ENCODE results near the gene AXIN1.
"Not testable (repeated sequence)": the region's sequence is repeated elsewhere in the genome, so short reads cannot be mapped to it uniquely, and the experiment has no call there.

Gene AXIN1

DNA sequence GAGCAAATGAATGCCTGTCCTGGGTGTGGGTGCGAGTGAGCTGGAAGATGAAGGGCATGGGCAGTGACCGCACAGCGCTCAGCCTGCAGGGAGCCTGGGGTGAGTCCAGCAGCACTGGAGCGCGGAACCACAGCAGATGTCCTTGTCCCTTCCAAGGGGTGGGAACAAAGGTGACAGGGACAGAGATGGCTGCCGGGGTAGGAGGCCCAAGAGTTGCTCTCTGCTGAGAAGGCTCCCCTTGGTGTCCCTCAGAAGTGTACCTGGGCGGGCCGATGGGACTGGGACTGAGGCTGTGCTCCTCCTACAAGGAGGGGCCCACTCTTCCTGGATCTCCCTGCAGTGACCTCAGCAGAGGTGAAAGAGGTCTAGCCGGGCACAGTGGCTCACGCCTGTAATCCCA lies 36.8 kb upstream of the AXIN1 start:
- DNase-seq (ENCODE audit: low spot score), result no peak
- TF ChIP-seq, protein P1, sequence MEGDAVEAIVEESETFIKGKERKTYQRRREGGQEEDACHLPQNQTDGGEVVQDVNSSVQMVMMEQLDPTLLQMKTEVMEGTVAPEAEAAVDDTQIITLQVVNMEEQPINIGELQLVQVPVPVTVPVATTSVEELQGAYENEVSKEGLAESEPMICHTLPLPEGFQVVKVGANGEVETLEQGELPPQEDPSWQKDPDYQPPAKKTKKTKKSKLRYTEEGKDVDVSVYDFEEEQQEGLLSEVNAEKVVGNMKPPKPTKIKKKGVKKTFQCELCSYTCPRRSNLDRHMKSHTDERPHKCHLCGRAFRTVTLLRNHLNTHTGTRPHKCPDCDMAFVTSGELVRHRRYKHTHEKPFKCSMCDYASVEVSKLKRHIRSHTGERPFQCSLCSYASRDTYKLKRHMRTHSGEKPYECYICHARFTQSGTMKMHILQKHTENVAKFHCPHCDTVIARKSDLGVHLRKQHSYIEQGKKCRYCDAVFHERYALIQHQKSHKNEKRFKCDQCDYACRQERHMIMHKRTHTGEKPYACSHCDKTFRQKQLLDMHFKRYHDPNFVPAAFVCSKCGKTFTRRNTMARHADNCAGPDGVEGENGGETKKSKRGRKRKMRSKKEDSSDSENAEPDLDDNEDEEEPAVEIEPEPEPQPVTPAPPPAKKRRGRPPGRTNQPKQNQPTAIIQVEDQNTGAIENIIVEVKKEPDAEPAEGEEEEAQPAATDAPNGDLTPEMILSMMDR (IDR thresholded peaks at IDR 0.05; ENCODE audit: extremely low read depth, insufficient read depth, missing control alignments), result no peak
- in situ Hi-C loops (cut with MboI; ENCODE audit: low pct_unique_long_range_greater_than_20kb, low sequenced_read_pairs, unreplicated experiment), result no loop called here

DNA sequence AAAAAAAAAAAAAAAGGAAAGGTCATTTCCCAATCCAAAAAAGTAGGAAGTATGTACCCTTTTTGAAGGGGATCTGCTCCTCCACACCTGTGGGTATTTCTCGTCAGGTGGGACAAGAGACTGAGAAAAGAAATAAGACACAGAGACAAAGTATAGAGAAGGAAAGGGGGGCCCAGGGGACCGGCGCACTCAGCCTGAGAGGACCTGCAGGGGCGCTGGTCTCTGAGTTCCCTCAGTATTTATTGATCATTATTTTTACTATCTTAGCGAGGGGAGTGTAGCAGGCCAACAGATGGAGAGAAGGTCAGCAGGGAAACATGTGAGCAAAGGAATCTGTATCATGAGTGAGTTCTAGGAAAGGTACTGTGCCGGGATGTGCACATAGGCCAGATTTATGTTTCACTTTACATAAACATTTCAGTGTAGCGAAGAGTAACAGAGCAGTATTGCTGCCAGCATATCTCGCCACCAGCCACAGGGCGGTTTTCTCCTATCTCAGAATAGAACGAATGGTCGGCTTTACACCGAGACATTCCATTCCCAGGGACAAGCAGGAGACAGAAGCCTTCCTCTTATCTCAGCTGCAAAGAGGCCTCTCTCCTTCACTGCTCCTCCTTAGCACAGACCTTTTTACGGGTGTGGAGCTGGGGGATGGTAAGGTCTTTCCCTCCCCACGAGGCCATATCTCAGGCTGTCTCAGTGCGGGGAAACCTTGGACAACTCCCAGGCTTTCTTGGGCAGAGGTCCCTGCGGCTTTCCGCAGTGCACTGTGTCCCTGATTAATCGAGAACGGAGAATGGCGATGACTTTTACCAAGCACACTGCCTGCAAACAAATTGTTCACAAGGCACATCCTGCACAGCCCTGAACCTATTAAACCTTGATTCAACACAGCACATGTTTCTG lies 35.5 kb upstream of the AXIN1 start:
- DNase-seq (ENCODE audit: low spot score); in situ Hi-C loops (cut with MboI; ENCODE audit: low pct_unique_long_range_greater_than_20kb, low sequenced_read_pairs, unreplicated experiment): not testable (repeated sequence)

DNA sequence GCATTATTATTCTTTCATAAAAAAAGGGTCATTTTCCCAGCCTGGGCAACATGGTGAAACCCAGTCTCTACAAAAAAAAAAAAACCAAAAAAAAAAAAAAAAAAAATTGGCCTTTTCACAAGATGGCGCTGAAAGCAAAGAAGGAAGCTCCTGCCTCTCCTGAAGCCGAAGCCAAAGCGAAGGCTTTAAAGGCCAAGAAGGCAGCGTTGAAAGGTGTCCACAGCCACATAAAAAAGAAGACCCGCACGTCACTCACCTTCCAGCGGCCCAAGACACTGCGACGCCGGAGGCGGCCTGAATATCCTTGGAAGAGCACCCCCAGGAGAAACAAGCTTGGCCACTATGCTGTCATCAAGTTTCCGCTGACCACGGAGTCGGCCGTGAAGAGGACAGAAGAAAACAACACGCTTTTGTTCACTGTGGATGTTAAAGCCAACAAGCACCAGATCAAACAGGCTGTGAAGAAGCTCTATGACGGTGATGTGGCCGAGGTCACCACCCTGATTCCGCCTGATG lies 34.2 kb upstream of the AXIN1 start:
- no peak for DNase-seq (ENCODE audit: low spot score)
- in situ Hi-C loops (cut with MboI; ENCODE audit: low pct_unique_long_range_greater_than_20kb, low sequenced_read_pairs, unreplicated experiment), result no loop called here
- TF ChIP-seq, protein P1 (IDR thresholded peaks at IDR 0.05; ENCODE audit: extremely low read depth, insufficient read depth, missing control alignments), result no peak

DNA sequence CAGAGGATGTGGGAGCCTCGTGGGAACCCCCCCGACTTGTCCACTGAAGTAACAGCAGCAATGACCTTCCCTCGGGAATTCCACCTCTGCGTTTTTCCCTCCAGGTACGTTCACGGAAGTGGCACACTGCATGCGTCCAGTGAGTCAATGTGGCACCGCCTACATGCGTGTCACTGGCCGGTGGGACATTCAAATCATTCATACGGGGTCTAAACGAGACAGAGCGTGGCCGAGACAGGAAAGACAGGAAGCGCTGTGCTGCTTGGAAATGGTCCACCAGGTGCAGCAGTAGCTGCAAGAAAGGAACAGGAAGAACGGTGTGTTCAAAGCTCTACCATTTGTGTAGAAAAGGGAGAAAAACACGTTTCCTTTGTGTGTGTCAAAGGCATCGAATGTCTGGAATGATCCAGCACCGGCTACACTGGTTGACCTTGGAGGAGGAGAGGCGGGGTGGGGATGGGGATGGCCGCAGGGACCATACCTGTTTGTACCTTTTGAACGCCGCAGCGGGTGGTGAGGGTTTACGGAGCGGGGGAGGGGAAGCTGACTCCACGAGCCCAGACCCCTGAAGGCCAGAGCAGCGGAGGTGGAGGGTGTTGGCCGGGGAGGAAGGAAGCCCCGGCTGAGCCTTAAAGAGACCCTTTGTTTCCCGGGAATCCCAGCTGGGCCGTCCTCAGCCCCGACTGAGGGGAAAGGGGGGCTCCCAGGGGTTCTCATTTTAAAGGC lies 31.0 kb upstream of the AXIN1 start:
- no peak for DNase-seq (ENCODE audit: low spot score)
- TF ChIP-seq, protein P1 (IDR thresholded peaks at IDR 0.05; ENCODE audit: extremely low read depth, insufficient read depth, missing control alignments), result no peak
- in situ Hi-C loops (cut with MboI; ENCODE audit: low pct_unique_long_range_greater_than_20kb, low sequenced_read_pairs, unreplicated experiment), result no loop called here

DNA sequence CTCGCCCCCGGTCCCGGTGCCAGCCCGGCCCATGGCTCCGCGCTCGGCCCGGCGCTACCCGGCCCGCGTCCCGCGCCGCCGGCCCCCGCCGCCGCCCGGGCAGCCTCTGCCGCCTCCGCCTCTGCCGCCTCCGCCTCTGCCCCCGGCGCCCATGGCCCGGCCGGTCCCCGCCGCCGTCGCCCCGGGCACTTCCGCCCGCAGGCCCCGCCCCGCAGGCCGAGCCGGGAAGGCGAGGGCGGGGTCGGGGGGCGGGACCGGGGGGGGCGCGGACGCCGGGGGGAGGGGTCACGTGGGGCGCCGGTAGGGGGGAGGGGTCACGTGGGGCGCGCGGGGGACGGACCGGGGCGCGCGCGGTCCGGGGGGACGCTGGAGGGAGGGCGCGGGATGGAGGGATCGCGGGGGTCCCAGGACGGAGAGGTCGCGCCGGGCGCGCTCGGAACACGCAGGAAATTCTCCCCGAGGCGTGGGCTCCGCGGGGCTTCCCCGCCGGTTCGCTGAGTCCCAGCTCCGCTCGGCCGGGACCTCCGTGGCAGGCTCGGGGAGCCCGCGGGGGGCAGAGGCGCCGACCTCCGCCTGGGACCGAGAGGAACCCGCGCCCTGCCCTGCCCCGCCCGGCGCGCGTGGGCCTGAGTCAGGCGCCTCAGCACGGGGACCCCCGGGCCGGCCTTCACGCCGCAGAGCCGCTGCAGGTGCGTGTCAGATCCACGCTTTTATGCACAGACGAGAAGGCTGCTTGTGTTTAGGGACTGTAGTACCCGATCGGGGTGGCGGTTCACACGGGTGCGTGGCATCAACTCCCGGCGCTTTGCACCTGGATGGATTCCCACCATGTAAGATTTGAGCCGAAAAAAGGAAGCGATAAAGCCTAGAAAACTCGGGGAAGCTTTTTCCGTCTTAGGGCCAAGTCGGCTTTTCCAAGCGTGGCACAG lies 29.5 kb upstream of the AXIN1 start, which contains the start of gene PGAP6:
TSS of gene PGAP6 (minus strand) at position 190 of the 929 bp plus-strand sequence. CDS start at position 33, 157 bp downstream.
- DNase-seq (ENCODE audit: low spot score), result peak; percentile 96
- TF ChIP-seq, protein P1 (IDR thresholded peaks at IDR 0.05; ENCODE audit: extremely low read depth, insufficient read depth, missing control alignments), result no peak
- in situ Hi-C loops (cut with MboI; ENCODE audit: low pct_unique_long_range_greater_than_20kb, low sequenced_read_pairs, unreplicated experiment), result no loop called here

DNA sequence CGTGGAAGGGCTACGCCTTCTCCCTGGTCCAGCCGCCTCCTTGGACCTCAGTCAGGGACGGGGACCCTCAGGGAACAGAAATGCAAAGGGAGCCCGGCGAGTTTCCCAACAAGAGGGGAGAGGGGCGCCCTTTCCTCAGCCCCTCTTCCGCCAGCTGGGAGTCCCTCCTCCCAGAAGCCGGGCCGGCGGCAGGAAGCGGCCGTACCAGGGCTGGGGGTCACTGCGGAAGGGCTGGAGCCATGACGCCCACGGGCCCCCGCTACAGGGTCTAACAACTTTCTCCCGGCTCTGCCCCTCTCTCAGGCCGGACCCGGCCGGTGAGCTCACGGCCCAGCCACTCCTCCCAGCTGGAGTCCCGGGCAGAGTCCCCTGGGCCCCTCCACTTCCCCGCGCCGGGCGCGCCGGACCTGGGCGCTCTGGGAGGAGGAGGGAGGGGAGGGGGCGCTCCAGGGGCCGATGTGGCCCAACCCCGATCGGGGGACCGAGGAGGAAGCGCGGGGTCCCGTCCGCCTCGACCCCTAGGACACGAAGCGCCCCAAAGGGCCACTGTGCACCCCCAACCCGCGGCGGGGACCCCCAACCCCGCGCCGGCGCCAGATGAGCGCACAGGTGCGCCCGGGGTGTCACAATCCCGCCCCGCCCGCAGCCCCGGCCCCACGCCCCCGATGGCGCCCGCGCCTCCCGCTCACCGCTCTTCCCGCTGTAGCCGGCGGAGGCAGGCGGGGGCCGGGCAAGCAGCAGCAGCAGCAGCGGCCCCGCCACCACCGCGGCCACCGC lies 28.7 kb upstream of the AXIN1 start:
- DNase-seq (ENCODE audit: low spot score), result peak; percentile 59
- TF ChIP-seq, protein P1 (IDR thresholded peaks at IDR 0.05; ENCODE audit: extremely low read depth, insufficient read depth, missing control alignments), result no peak
- in situ Hi-C loops (cut with MboI; ENCODE audit: low pct_unique_long_range_greater_than_20kb, low sequenced_read_pairs, unreplicated experiment), result no loop called here
